Endothelial cell of umbilical vein (primary cell): ENCODE measurements around the gene CST3. TPM values are rescaled to one million over a fixed set of nuclear protein-coding genes. Genes with fewer than 3 reads are reported as not detected.

Experiments used
- BruUV-seq: library from RNA; stranded (reverse); fragments of 400-500 nt; replicated peaks from 2 replicates; lab custom pipeline; 2021; lab: Mats Ljungman, UMichigan
- CTCF ChIA-PET: fragments of 300-600, 350-600 bp; sonication (Branson Sonifier 250); formaldehyde crosslinking; loops from one replicate; lab custom pipeline; 2021; ENCODE audit warnings: antibody characterized with exemption, inconsistent platforms; lab: Charles Lee
- POLR2A ChIA-PET: fragments of 300-600, 350-600 bp; sonication (Branson Sonifier 250); formaldehyde crosslinking; loops from one replicate; lab custom pipeline; 2021; ENCODE audit warnings: antibody characterized with exemption, inconsistent platforms; lab: Charles Lee
- DNase-seq: peaks from one replicate; pipeline ENCODE4 v3.0.0-alpha.2; 2011; ENCODE audit warnings: low read depth, low spot score
- FAIRE-seq: peaks from 2 replicates; lab custom pipeline; 2011; peaks lifted over from hg19 to GRCh38; lab: Jason Lieb, UNC
- H2AFZ ChIP-seq: 2 replicates; pipeline ENCODE4 v1.6.0; 2012; ENCODE audit warnings: low read depth, low read length, control low read depth, inconsistent platforms
- H3K27ac ChIP-seq: 2 replicates; pipeline ENCODE4 v1.5.1; 2011; ENCODE audit warnings: low read depth, mild to moderate bottlenecking, control low read depth, low read length, moderate library complexity; ENCODE audit not compliant: insufficient read depth
- H3K27me3 ChIP-seq, 2 experiments: 2 replicates each; pipeline versions ENCODE4 v1.6.0 to v1.6.1; 2011; ENCODE audit warnings: low read length in 2 of 2, mixed read lengths in 1 of 2; ENCODE audit not compliant: control insufficient read depth in 2 of 2, insufficient read depth in 2 of 2
- H3K36me3 ChIP-seq, 2 experiments: 2 replicates in 1 of 2; 3 replicates in 1 of 2; pipeline ENCODE4 v1.5.1; 2011; ENCODE audit warnings: low read length in 2 of 2, mild to moderate bottlenecking in 1 of 2, moderate library complexity in 1 of 2; ENCODE audit not compliant: control insufficient read depth in 2 of 2, insufficient read depth in 2 of 2; ENCODE audit errors: extremely low read depth in 1 of 2
- H3K4me1 ChIP-seq: 3 replicates; pipeline ENCODE4 v1.5.1; 2011; ENCODE audit warnings: mild to moderate bottlenecking, low read length; ENCODE audit not compliant: control insufficient read depth, insufficient read depth; ENCODE audit errors: extremely low read depth
- H3K4me2 ChIP-seq: 2 replicates; pipeline ENCODE4 v1.6.1; 2011; ENCODE audit warnings: low read length, control low read depth, mixed read lengths; ENCODE audit not compliant: insufficient read depth
- H3K4me3 ChIP-seq, 3 experiments: fragments of 200-600 bp in 1 of 3; sonication (generic), shearing (Covaris generic) in 1 of 3; replicated peaks in 1 of 3; 2 replicates each; pipeline ENCODE4 v1.5.1; 2011 to 2016; ENCODE audit warnings: control low read depth in 3 of 3, low read length in 3 of 3, mild to moderate bottlenecking in 2 of 3, inconsistent platforms in 1 of 3, low read depth in 1 of 3, moderate library complexity in 1 of 3; ENCODE audit not compliant: insufficient read depth in 1 of 3
- H3K79me2 ChIP-seq: 2 replicates; pipeline ENCODE4 v1.6.0; 2012; ENCODE audit warnings: low read length, inconsistent platforms; ENCODE audit not compliant: control insufficient read depth, insufficient read depth
- H3K9ac ChIP-seq: replicated peaks from 2 replicates; pipeline ENCODE3; 2011; ENCODE audit warnings: low read length, control low read depth; ENCODE audit not compliant: insufficient read depth; ENCODE audit errors: extremely low read depth
- H3K9me1 ChIP-seq: replicated peaks from 3 replicates; pipeline ENCODE4 v1.6.0; 2011; ENCODE audit warnings: mild to moderate bottlenecking, low read length; ENCODE audit not compliant: control insufficient read depth, insufficient read depth; ENCODE audit errors: extremely low read depth
- H3K9me3 ChIP-seq: replicated peaks from 2 replicates; pipeline ENCODE4 v1.5.1; 2012; ENCODE audit warnings: low read length, inconsistent platforms; ENCODE audit not compliant: control insufficient read depth, insufficient read depth
- H4K20me1 ChIP-seq: replicated peaks from 2 replicates; pipeline ENCODE3; 2011; ENCODE audit warnings: mild to moderate bottlenecking, low read length; ENCODE audit not compliant: control insufficient read depth, insufficient read depth; ENCODE audit errors: extremely low read depth
- EZH2 ChIP-seq: IDR thresholded peaks from 2 replicates; pipeline ENCODE4 v1.6.1; 2012; ENCODE audit warnings: borderline replicate concordance, low read depth, mild to moderate bottlenecking, moderate library complexity, low read length, inconsistent platforms; ENCODE audit not compliant: severe bottlenecking
- FOS ChIP-seq: IDR thresholded peaks from 2 replicates; pipeline ENCODE4 v1.6.1; 2011; ENCODE audit warnings: mild to moderate bottlenecking, low read length, moderate library complexity, borderline replicate concordance; ENCODE audit not compliant: insufficient read depth
- GATA2 ChIP-seq: IDR thresholded peaks from 2 replicates; pipeline ENCODE4 v1.7.0; 2011; ENCODE audit warnings: low read depth, mild to moderate bottlenecking, moderate library complexity, mixed read lengths, low read length; ENCODE audit not compliant: insufficient read length, insufficient read depth
- JUN ChIP-seq: IDR thresholded peaks from 2 replicates; pipeline ENCODE4 v1.6.1; 2011; ENCODE audit warnings: borderline replicate concordance, low read depth; ENCODE audit not compliant: insufficient read length, insufficient read depth
- MYC ChIP-seq: IDR thresholded peaks from one replicate; pipeline ENCODE4 v1.6.1; 2011; ENCODE audit warnings: mild to moderate bottlenecking, low read depth, low read length
- POLR2A ChIP-seq: IDR thresholded peaks from 2 replicates; pipeline ENCODE4 v1.6.1; 2012; ENCODE audit warnings: low read depth, mild to moderate bottlenecking, control low read depth, low read length
- POLR2AphosphoS5 ChIP-seq: IDR thresholded peaks from 2 replicates; pipeline ENCODE4 v1.6.1; 2012; ENCODE audit warnings: low read depth, mild to moderate bottlenecking, control low read depth, low read length, moderate library complexity; ENCODE audit not compliant: insufficient read depth
- dilution Hi-C: fragments of 300-500 bp; cut with MboI; formaldehyde crosslinking; loops from one replicate; pipeline ENCODE4 v1.15.0; 2019; ENCODE audit warnings: low sequenced_read_pairs; ENCODE audit not compliant: extremely low pct_ligation_motif_present
- intact Hi-C: fragments of 100-400 bp; cut with micrococcal nuclease; formaldehyde crosslinking; loops from one replicate; pipeline ENCODE4 v1.10.0; 2022
- polyA plus RNA-seq, 4 experiments: library from polyadenylated mRNA; depleted of rRNA in 3 of 4; stranded (reverse) in 3 of 4; unstranded in 1 of 4; fragments of >200 nt; gene quantifications; 2 replicates each; pipeline versions ENCODE4 v1.2.1 to v1.2.3, GENCODE V29; 2011 to 2012; ENCODE audit warnings: missing spikeins in 1 of 4
- total RNA-seq: library from RNA; stranded (reverse); gene quantifications from 2 replicates; pipeline ENCODE4 v1.2.3, GENCODE V29; 2021
- TF ChIP-seq, protein P1 (sequence below): IDR thresholded peaks from 2 replicates; pipeline ENCODE4 v1.6.1; 2011; ENCODE audit not compliant: insufficient read depth, insufficient read length
- TF ChIP-seq, protein P2 (sequence below), 2 donors: IDR thresholded peaks; 1 replicate in 1 of 2; 2 replicates in 1 of 2; pipeline ENCODE4 v1.5.1; 2011; ENCODE audit warnings: low read length in 2 of 2, mild to moderate bottlenecking in 2 of 2, moderate library complexity in 2 of 2, control low read depth in 1 of 2, inconsistent platforms in 1 of 2, low read depth in 1 of 2; ENCODE audit not compliant: insufficient read depth in 1 of 2; ENCODE audit errors: extremely low read depth in 1 of 2

The CST3 gene
- total and polyA plus RNA-seq, 2 donors (not counting 3 experiments of a cell fraction or from before 2014, with no cell fraction given), result 251 to 479 TPM

DNA sequence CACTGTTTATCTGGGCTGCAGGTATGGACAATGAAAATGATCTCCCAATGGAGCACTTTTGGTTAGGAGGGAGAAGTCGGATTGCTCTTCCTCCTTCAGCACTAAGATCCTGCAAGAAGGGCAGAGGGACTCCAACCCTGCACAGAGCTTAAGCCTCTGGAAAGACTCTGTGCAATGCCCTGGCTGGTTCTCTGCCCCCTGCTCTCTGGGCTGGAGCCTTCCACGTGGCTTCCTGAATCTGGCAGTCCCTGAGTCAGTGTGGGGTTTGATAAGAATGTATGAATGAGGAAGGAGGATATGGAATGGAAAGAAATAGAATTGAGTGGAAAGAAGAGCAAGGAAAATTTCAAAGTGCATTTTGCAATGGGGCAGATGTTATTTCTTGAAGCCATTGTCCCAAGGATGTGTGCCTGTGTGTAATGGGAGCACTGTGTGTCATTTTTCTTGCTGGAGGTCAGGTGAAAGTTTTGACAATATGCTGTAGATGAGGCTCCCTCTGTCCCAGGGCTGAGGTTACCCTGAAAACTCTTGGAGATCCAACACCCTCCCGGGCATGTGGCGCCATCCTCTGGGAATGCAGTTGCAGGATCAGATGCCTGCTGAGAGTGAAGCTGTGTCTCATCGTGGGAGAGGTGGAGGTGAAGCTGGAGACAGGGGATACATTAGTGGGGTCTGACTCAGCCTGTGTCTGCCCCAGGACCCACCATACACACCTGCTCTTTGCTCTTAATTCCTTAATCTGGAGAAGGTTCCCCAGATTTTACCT is 53.1 kb downstream of the CST3 start:
- Histone ChIP-seq H2AFZ (no peak overlapping the region), H3K4me2 (no peak overlapping the region), H3K9me3 (no peaks in the 10 kb centered on the region), H3K79me2 (no peaks in the 10 kb centered on the region), H3K9me1 (no peaks in the 10 kb centered on the region), H3K27ac (no peak overlapping the region), H3K4me1 (no peaks in the 10 kb centered on the region), H3K9ac (no peak overlapping the region), H3K4me3 (no peak overlapping the region), H3K27me3 (no peaks in the 10 kb centered on the region), H3K36me3 (no peaks in the 10 kb centered on the region), H4K20me1 (no peaks in the 10 kb centered on the region)
- BruUV-seq, result no TSS peak
- dilution Hi-C loops (no loop called here), intact Hi-C loops (no loop called here)
- no peak for FAIRE-seq
- CTCF ChIA-PET, result no interaction called here
- no peak for DNase-seq
- TF ChIP-seq MYC (no peak), POLR2A (no peak), GATA2 (no peak), POLR2AphosphoS5 (no peak), EZH2 (no peak), FOS (no peak), JUN (no peak)
- TF ChIP-seq, protein P1, sequence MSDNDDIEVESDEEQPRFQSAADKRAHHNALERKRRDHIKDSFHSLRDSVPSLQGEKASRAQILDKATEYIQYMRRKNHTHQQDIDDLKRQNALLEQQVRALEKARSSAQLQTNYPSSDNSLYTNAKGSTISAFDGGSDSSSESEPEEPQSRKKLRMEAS, result no peak
- TF ChIP-seq, protein P2, sequence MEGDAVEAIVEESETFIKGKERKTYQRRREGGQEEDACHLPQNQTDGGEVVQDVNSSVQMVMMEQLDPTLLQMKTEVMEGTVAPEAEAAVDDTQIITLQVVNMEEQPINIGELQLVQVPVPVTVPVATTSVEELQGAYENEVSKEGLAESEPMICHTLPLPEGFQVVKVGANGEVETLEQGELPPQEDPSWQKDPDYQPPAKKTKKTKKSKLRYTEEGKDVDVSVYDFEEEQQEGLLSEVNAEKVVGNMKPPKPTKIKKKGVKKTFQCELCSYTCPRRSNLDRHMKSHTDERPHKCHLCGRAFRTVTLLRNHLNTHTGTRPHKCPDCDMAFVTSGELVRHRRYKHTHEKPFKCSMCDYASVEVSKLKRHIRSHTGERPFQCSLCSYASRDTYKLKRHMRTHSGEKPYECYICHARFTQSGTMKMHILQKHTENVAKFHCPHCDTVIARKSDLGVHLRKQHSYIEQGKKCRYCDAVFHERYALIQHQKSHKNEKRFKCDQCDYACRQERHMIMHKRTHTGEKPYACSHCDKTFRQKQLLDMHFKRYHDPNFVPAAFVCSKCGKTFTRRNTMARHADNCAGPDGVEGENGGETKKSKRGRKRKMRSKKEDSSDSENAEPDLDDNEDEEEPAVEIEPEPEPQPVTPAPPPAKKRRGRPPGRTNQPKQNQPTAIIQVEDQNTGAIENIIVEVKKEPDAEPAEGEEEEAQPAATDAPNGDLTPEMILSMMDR (IDR thresholded peaks at IDR 0.05; ENCODE audit: extremely low read depth in 1 of 2, insufficient read depth in 1 of 2, low read depth in 1 of 2, low read length in 2 of 2), result no peak
- POLR2A ChIA-PET, result no interaction called here

Other genes with a start within 250 kb of the CST3 start
- gene NAPB, start 216.5 kb downstream of the CST3 start, total RNA-seq, result 8.1 and 10.1 TPM in 2 replicates
- gene NAPB, start 216.5 kb downstream of the CST3 start, polyA plus RNA-seq, result 3.2 and 4.7 TPM in 2 replicates
- not detected in 2 replicates for gene CSTL1, start 198.3 kb downstream of the CST3 start, total RNA-seq
- not detected in 2 replicates for gene CSTL1, start 198.3 kb downstream of the CST3 start, polyA plus RNA-seq
- gene CST11, start 185.1 kb downstream of the CST3 start, total RNA-seq, result not detected in 2 replicates
- gene CST11, start 185.1 kb downstream of the CST3 start, polyA plus RNA-seq, result not detected in 2 replicates
- gene CST8, start 146.8 kb downstream of the CST3 start, total RNA-seq, result not detected in 2 replicates
- not detected in 2 replicates for gene CST8, start 146.8 kb downstream of the CST3 start, polyA plus RNA-seq
- gene CST9L, start 69.5 kb downstream of the CST3 start, total RNA-seq, result not detected in 2 replicates
- not detected in 2 replicates for gene CST9L, start 69.5 kb downstream of the CST3 start, polyA plus RNA-seq
- not detected in 2 replicates for gene CST9, start 32.0 kb downstream of the CST3 start, total RNA-seq
- not detected in 2 replicates for gene CST9, start 32.0 kb downstream of the CST3 start, polyA plus RNA-seq
- not detected in 2 replicates for gene CST4, start 51.1 kb upstream of the CST3 start, total RNA-seq
- gene CST4, start 51.1 kb upstream of the CST3 start, polyA plus RNA-seq, result not detected in 2 replicates
- 2.2 TPM in 1 of 2 replicates, not detected in the other for gene CST1, start 113.0 kb upstream of the CST3 start, total RNA-seq
- gene CST1, start 113.0 kb upstream of the CST3 start, polyA plus RNA-seq, result 0.19 and 0.30 TPM in 2 replicates
- not detected in 2 replicates for gene CST2, start 188.8 kb upstream of the CST3 start, total RNA-seq
- not detected in 2 replicates for gene CST2, start 188.8 kb upstream of the CST3 start, polyA plus RNA-seq
- not detected in 2 replicates for gene CST5, start 241.8 kb upstream of the CST3 start, total RNA-seq
- not detected in 2 replicates for gene CST5, start 241.8 kb upstream of the CST3 start, polyA plus RNA-seq